Spinal cord (tissue), 10 donors: Measurements from ENCODE around the gene CCN5. TPM values are rescaled to one million over a fixed set of nuclear protein-coding genes. Genes with fewer than 3 reads are reported as not detected.
"Not testable (repeated sequence)": the region's sequence is repeated elsewhere in the genome, so short reads cannot be mapped to it uniquely, and the experiment has no call there.

Experiments
- DNase-seq, 6 donors: peaks; one replicate each; pipeline versions ENCODE4 v3.0.0 to v3.0.0-alpha.2; 2013 to 2015; ENCODE audit warnings: low spot score in 6 of 6, low read depth in 4 of 6
- H3K27ac ChIP-seq: one replicate; pipeline ENCODE4 v1.5.1; 2013; ENCODE audit warnings: low read depth, low read length, control low read depth
- H3K27me3 ChIP-seq: one replicate; pipeline ENCODE4 v1.6.1; 2013; ENCODE audit warnings: low read length; ENCODE audit not compliant: control insufficient read depth, insufficient read depth
- H3K36me3 ChIP-seq: one replicate; pipeline ENCODE4 v1.6.1; 2013; ENCODE audit warnings: low read length; ENCODE audit not compliant: control insufficient read depth, insufficient read depth
- H3K4me1 ChIP-seq: one replicate; pipeline ENCODE4 v1.6.1; 2013; ENCODE audit warnings: low read length; ENCODE audit not compliant: control insufficient read depth, insufficient read depth
- H3K4me3 ChIP-seq: one replicate; pipeline ENCODE4 v1.5.1; 2013; ENCODE audit warnings: low read depth, low read length, control low read depth
- H3K9me3 ChIP-seq: one replicate; pipeline ENCODE4 v1.6.1; 2013; ENCODE audit warnings: low read length; ENCODE audit not compliant: control insufficient read depth, insufficient read depth
- whole genome bisulfite sequencing: methylation state at CpG from one replicate; pipeline ENCODE4 v1.1.5; 2013; ENCODE audit warnings: missing lambda C conversion rate; ENCODE audit not compliant: insufficient coverage; 5-methylcytosine and 5-hydroxymethylcytosine counted together
- polyA plus RNA-seq, 2 donors: library from polyadenylated mRNA; unstranded; fragments of 120-200 nt; gene quantifications; one replicate each; pipeline ENCODE4 v1.2.1, GENCODE V29; 2013; ENCODE audit not compliant: insufficient read length in 2 of 2
- total RNA-seq, 2 donors: library from RNA; depleted of rRNA in 1 of 2; stranded (reverse); fragments of 120-200 nt in 1 of 2; fragments of >200 nt in 1 of 2; gene quantifications; one replicate each; pipeline versions ENCODE4 v1.2.3 to v1.2.4, GENCODE V29; 2013 to 2014
- donor health status: healthy.

Gene CCN5
- total and polyA plus RNA-seq, 4 donors = 0.17 to 0.50 (median 0.26) TPM

DNA sequence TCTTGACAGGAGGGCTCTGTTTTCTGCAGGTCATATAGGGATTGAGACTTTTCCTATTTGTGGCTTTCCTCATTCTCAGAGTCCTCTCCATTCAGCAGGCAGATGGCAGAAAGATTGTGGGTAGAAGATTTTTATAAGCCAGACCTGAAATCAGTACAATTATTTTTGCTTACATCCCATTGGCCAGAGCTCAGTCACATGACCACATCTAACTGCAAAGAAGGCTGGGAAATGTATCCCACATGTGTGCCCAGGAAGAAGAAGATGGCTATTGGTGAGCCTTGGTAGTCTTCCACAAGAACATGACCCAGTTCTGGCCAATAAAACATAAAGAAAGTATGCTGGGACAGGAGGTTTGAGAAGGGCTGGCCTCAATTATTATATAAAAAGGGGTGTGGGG is 21.5 kb upstream of the CCN5 start:
- Histone ChIP-seq H3K27ac (no peak overlapping the region), H3K4me3 (no peak overlapping the region), H3K36me3 (no peaks in the 10 kb centered on the region), H3K27me3 (no peaks in the 10 kb centered on the region), H3K9me3 (no peaks in the 10 kb centered on the region), H3K4me1 (peaks cover 5% of the 10 kb centered on the region)
- DNase-seq = no peak

DNA sequence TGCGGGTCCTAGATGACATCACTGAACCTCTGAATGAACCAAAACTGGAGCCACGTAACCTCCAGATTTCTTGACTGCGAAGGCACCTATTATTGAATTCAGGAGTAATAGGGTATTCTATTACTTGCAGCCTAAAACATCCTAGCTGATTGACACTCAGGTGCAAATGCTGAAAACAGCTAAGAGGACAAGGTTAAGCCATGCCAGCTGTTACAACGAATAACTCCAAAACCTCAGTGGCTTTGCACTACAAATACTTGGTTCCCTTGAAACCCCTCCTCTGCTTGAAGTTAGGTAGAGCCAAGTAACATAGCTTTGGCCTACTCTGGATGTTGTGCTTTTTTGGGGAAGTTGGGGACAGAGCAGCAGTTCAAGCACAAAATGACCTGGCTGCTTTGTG is 21.0 kb upstream of the CCN5 start:
- H3K4me3 ChIP-seq = no peak overlapping the region
- H3K9me3 ChIP-seq = no peaks in the 10 kb centered on the region
- WGBS = 100% methylated on average over 1 of the region's 4 CpGs
- H3K27me3 ChIP-seq = no peaks in the 10 kb centered on the region
- no peak for DNase-seq
- H3K36me3 ChIP-seq = no peaks in the 10 kb centered on the region
- H3K4me1 ChIP-seq = peaks cover 5% of the 10 kb centered on the region
- H3K27ac ChIP-seq = no peak overlapping the region

DNA sequence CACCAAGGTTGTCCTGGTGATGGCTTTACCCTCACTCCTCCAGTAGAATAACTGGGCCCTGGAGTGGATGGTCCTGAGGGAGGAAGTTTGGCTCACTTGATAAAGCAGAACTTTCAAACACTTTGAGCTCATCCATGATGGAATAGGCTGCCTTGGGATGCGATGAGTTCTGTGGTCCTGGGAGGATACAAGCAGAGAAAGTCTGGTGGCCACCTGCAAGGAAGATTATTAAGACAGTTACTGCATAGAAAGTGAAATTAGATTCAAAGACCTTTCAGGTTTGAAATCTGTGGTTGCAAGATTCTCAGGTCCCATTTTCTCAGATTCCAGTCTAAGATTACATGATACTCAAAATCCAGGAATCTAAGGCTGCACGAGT is 19.9 kb upstream of the CCN5 start:
- Histone ChIP-seq H3K9me3 (no peaks in the 10 kb centered on the region), H3K4me1 (peaks cover 5% of the 10 kb centered on the region), H3K27me3 (no peaks in the 10 kb centered on the region), H3K4me3 (no peak overlapping the region), H3K27ac (no peak overlapping the region), H3K36me3 (no peaks in the 10 kb centered on the region)
- DNase-seq = no peak
- WGBS = 71% methylated on average over 1 of the region's 2 CpGs

DNA sequence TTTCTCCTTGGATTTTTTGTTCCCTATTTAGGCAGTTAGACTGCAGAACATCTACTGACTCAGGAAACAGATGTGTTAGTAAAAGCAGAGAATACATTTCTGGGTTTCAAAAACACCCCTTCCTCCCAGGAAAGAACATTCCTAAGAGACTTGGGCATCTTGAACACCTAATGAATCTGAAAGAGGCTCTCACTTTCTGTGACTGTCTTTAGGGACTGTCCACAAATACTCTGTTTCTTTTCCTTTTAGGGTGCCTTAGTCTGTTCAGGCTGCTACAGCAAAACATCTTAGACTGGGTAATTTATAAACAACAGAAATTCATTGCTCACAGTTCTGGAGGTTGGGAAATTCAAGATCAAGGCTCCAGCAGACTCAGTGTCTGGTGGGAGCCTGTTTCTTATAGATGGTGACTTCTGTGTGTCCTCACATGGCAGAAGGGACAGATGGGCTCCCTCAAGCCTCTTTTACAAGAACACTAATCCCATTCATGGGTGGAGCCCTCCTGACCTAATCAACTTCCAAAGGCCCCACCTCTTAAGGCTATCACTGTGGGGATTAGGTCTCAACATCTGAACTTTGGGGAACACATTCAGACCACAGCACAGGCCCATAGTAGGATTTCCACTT is 19.4 kb upstream of the CCN5 start:
- no peaks in the 10 kb centered on the region for H3K36me3 ChIP-seq
- no peak overlapping the region for H3K27ac ChIP-seq
- no peak for DNase-seq
- H3K4me3 ChIP-seq = no peak overlapping the region
- no peaks in the 10 kb centered on the region for H3K9me3 ChIP-seq
- H3K4me1 ChIP-seq = peaks cover 5% of the 10 kb centered on the region
- H3K27me3 ChIP-seq = no peaks in the 10 kb centered on the region

DNA sequence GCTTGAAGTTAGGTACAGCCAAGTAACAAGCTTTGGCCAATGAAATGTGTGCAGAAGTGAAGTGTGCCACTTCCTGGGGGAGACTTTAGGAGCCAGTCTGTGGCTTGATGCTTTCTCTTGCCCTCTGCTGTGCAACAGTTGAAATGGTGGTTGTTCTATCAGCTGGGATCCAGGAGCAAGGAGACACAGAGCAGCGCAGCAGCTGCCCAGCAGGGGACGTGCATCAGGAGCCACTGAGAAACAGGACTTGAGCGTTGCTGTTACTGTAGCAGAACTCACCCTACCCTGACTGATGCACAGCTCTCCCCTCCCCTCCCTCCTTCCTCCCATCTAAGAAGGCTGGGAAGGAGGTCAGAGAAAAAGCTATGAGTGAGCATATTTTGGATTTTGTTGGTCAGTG is 18.9 kb upstream of the CCN5 start:
- Histone ChIP-seq H3K4me3 (no peak overlapping the region), H3K27ac (no peak overlapping the region), H3K9me3 (no peaks in the 10 kb centered on the region), H3K27me3 (no peaks in the 10 kb centered on the region), H3K36me3 (no peaks in the 10 kb centered on the region), H3K4me1 (peaks cover 6% of the 10 kb centered on the region)
- DNase-seq = no peak
- WGBS = 83% methylated on average over 2 of the region's 3 CpGs

DNA sequence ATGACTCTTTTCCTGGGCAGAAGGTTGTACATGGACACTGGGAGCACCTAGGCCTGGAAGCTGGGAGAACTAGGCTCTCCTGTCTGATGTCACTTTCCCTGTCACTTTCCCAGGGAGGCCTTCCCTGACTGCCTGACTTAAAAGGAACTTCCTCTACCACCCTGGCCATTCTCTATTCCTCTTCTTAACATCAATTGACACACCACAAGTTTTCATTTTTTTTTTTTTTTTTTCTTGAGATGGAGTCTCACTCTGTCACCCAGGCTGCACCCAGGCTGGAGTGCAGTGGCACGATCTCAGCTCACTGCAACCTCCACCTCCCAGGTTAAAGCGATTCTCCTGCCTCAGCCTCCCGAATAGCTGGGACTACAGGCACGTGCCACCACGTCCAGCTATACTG is 18.1 kb upstream of the CCN5 start:
- H3K9me3 ChIP-seq, H3K27me3 ChIP-seq: not testable (repeated sequence)

DNA sequence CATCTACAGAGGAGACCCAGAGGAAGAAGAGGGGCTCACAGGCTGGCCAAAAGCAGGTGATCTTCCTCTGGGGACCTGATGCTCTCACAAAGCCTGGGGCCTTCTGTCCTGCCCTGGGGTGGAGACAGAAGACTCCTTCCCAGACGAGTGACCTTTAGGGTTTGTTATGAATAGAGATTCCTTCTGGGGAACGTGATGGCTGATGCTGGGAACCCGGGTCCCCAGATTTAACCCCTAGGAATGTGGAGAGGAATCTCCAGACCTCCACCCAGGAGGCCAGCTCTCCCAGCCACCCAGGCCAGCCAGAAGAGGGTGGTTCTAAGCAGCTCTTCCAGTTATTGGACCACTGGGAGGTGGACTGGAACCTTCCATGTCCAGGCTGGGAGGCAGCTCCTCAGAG is 16.8 kb upstream of the CCN5 start:
- no peaks in the 10 kb centered on the region for H3K36me3 ChIP-seq
- no peak for DNase-seq
- no peak overlapping the region for H3K4me3 ChIP-seq
- WGBS = no CpG with 5 or more reads among the region's 3 CpGs
- no peaks in the 10 kb centered on the region for H3K27me3 ChIP-seq
- no peaks in the 10 kb centered on the region for H3K9me3 ChIP-seq
- H3K4me1 ChIP-seq = peaks cover 17% of the 10 kb centered on the region
- no peak overlapping the region for H3K27ac ChIP-seq

More for the DNA sequence above, 18.1 kb upstream of the CCN5 start:
- not testable (repeated sequence) for DNase-seq, H3K36me3 ChIP-seq, H3K27ac ChIP-seq, H3K4me3 ChIP-seq
- WGBS = 89% methylated on average over 5 of the region's 5 CpGs
- H3K4me1 ChIP-seq = peaks cover 12% of the 10 kb centered on the region

DNA sequence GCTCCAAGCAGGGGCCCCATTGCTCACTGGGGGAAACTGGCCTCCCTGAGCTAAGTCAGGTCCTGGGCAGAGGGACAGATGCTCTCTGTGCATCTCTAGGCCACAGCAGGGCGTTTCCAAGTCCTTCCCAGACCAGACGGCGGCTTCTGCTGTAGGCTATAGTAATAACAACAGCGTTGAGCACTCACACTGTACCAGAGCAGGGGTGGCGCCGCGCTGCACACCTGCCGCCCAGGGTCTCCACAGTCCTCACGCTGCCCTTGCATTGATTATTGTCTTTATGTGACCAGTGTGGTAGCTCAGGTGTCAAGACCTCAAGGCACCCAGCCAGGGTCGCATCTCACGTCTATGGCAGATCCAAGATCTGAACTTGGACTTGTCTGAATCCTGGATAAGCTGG is 14.9 kb upstream of the CCN5 start:
- 83% methylated on average over 11 of the region's 11 CpGs for WGBS
- H3K27me3 ChIP-seq = no peaks in the 10 kb centered on the region
- no peak for DNase-seq
- peaks cover 17% of the 10 kb centered on the region for H3K4me1 ChIP-seq
- H3K27ac ChIP-seq = no peak overlapping the region
- H3K9me3 ChIP-seq = no peaks in the 10 kb centered on the region
- H3K4me3 ChIP-seq = no peak overlapping the region
- H3K36me3 ChIP-seq = no peaks in the 10 kb centered on the region

DNA sequence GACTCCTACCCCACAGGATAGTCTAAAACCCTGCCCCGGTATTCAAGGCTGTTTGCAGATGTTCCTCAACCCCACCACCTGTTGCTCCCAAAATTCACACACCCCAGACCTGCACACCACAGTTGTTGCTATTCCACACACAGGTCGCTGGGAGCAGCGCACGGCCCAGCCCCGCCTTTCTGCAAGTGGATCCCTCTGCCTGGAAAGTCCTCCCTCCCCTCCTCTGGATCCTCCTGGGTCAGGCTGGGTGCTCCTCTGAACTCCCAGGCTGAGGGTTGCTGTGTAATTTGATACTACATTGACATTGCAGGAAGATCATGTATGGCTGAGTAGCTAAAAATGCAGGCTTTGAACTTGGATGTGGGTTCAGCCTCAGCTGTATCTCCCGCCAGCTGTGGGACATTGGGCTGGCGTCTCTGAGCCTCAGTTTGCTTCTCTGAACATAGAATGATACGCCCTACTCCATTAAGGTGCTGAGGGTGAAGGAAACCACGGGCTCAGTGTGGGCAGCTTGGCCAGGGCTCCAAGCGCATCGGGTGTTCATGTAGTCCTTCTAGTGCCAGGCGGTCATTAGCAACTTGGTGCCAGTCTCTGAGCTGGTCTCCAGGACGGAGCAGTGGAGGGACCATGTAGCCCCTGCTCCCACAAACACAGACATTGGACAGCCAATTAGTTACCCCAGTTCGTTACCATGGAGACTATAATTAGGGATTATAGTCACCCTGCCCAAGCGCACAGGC is 13.9 kb upstream of the CCN5 start:
- Histone ChIP-seq H3K4me1 (peaks cover 20% of the 10 kb centered on the region), H3K27ac (no peak overlapping the region)

DNA sequence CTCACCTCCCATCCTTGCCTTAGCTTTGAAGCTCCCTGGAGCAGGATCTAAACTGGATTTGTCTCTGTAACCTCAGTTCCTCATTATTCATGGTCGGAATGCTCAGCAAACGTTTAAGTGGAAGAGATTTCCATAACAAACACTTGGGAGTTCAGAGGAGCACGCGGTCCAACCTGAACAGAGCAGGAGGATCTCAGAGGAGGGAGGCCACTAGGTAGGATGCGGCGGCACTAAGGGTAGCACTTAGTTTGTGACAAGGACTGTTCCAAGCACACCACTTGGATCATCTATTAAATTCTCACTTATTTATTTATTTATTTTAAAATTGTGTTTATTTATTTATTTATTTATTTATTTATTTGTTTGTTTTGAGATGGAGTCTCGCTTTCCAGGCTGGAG is 13.3 kb upstream of the CCN5 start:
- Histone ChIP-seq H3K9me3 (no peaks in the 10 kb centered on the region), H3K36me3 (no peaks in the 10 kb centered on the region), H3K4me1 (peaks cover 24% of the 10 kb centered on the region), H3K27me3 (no peaks in the 10 kb centered on the region), H3K4me3 (no peak overlapping the region), H3K27ac (no peak overlapping the region)
- WGBS = 100% methylated on average over 1 of the region's 7 CpGs
- no peak for DNase-seq

More for the DNA sequence above, 13.9 kb upstream of the CCN5 start:
- H3K4me3 ChIP-seq = no peak overlapping the region
- no peaks in the 10 kb centered on the region for H3K27me3 ChIP-seq
- 50% methylated on average over 13 of the region's 15 CpGs for whole genome bisulfite sequencing
- no peak for DNase-seq
- no peaks in the 10 kb centered on the region for H3K36me3 ChIP-seq
- no peaks in the 10 kb centered on the region for H3K9me3 ChIP-seq
